Colon (tissue), 2 donors: ENCODE data around the gene NEIL1.
"Not testable (repeated sequence)": the region's sequence is repeated elsewhere in the genome, so short reads cannot be mapped to it uniquely, and the experiment has no call there.

Experiments used
- FAIRE-seq: peaks from 2 replicates; lab custom pipeline; 2012; peaks lifted over from hg19 to GRCh38; lab: Jason Lieb, UNC
- donor health status: control.
- donor health status: control.

Gene NEIL1

DNA sequence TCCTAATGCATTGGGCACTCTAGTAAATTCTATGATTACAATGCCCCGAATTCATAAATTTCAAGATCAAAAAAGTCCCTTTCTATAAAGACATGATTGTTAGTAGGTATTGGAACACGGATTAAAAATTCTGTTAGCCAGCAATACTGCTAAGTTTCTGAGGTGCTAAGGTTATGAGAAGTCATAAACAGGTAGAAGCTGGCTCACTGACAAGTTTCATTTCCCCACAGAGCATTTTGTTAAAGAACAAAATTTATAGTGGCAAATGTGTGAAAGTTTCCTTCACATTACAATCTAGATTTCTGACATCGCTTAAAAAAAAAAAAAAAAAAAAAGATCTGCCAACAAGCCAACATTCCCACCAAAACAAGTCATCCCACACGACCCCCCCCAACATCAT lies 33.9 kb downstream of the NEIL1 start:
- no peak for FAIRE-seq

DNA sequence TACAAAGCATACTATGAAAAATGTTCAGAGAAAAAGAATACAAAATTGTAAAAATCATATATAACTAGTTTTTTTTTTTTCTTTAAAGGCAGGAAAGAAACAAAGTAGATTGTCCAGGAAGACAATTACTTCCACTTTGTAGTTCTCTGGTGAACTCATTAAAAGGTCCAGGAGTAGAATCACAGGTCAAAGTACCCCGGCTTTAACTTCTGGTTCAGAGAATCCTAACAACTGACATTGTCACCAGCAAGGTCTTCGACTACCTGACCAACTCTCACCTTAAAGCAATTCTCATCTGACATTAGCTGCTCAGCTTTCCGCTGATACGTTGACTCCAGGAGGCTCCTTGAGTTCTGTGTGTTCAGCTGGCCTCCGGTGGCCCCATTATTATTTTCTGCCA lies 37.1 kb downstream of the NEIL1 start:
- FAIRE-seq = not testable (repeated sequence)

DNA sequence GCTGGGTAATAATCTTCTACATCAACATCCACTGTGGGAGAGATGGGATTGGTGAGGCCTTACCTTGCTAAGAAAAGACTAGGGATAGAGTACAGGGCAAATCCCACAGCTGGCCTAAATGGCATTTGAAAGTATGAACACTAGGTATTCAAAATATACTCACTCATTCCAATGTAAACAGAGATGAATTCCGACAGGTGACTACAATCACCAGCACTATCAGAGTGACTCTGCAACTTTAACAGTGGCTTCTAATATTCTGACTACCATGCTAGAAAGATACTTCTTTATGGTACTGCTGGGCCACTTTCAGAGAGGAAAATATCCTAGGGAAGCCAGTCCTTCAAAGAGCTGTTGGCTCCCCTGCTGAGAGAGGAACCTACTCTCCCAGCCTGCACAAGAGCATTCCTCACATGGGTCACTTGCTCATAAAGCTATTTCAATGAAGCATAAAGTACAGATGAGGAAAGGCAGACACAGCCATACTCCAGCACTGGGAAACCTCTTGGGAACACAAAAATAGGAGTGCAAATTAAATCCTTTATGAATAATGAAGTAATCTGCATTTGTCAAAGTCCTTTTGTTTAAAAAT lies 43.0 kb downstream of the NEIL1 start:
- no peak for FAIRE-seq

DNA sequence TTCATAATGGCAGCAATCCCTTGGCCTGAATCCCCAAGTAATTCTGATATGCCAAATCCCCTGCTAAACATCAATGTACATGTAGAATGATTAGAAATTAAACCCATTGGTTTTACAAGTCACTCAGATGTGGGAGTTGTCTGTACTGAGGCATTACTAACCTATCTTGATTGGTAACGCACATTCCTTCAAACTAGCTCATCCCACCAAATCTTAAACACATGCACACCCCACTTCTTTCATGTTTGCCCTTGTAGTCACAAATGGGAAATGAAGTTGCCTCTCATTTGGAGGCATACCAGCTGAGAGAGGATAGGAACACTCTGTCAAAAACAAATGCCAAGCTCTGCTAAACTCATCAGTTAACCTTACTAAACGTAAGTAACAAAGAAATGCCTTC lies 50.7 kb downstream of the NEIL1 start:
- no peak for FAIRE-seq

DNA sequence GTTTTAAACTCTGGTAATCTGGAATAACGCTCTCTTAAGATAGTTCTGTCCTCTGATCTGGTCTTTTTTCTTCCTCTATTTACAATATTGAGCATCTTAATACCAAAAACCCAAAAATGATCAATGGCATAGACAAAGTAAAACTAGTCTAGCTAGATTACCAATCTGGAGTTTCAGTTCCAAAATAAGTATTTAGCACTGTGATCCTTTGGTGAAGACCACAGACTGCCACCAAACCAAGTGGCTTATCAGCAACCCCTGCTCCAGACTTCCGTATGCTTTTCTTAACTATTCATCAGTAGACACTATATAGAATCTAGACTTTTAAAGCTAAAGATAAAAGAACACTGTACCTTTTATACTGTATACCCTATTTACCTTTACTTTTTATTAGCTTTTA lies 57.1 kb downstream of the NEIL1 start:
- FAIRE-seq = no peak
